Measurements from ENCODE around the gene SOST. TPM values are rescaled to one million over a fixed set of nuclear protein-coding genes. Genes with fewer than 3 reads are reported as not detected.

SOST gene
- polyA plus RNA-seq, 1 of the 3 experiments (the other 2 are of a cell fraction): not detected

GRCh38 chr17:43784628-43785101, 26.1 kb upstream of the SOST start:
- Histone ChIP-seq H3K79me2 (ENCODE audit: insufficient read depth) (no peaks in the 10 kb centered on the region), H3K4me2 (peak overlapping the region; percentile 46; the same call in 1 of the 2 replicates), H2AFZ (ENCODE audit: low read depth) (peak overlapping the region; percentile 83), H4K20me1 (ENCODE audit: insufficient read depth) (no peaks in the 10 kb centered on the region), H3K36me3 (replicated peaks in 1 of 2; ENCODE audit: control insufficient read depth in 1 of 2, insufficient read depth in 2 of 2, low read length in 1 of 2) (no peaks in the 10 kb centered on the region), H3K27ac (ENCODE audit: low read depth in 2 of 2, low read length in 1 of 2) (peak overlapping the region in 1 of 2 experiments; percentile 81; a peak in 2 of 4 replicates), H3K9ac (peak overlapping the region; percentile 46; the same call in 1 of the 2 replicates), H3K4me3 (ENCODE audit: low read depth in 2 of 2, low read length in 1 of 2) (no peak overlapping the region), H3K4me1 (ENCODE audit: control insufficient read depth in 1 of 2, insufficient read depth in 2 of 2, low read depth in 1 of 2, low read length in 1 of 2) (peaks cover 1 to 11% of the 10 kb centered on the region in 2 experiments; a peak in 2 of 4 replicates), H3K9me2 (no peaks in the 10 kb centered on the region), H3K27me3 (ENCODE audit: insufficient read depth) (no peaks in the 10 kb centered on the region), H3F3A (replicated peaks; ENCODE audit: insufficient read depth) (peaks cover 29% of the 10 kb centered on the region), H3K9me3 (no peaks in the 10 kb centered on the region)
- ChIA-PET POLR2A (no interaction called here), CTCF (no interaction called here)
- DNase-seq: no peak
- WGBS (ENCODE audit: low lambda C conversion rate): 46% methylated on average over 5 of the region's 5 CpGs
- TF ChIP-seq TAF1 (IDR thresholded peaks at IDR 0.05; ENCODE audit: borderline replicate concordance, low read depth, low read length) (no peak), RFX5 (IDR thresholded peaks at IDR 0.05; ENCODE audit: low read length) (no peak), NFIC (IDR thresholded peaks at IDR 0.05; ENCODE audit: borderline replicate concordance) (no peak), USF2 (IDR thresholded peaks at IDR 0.05; ENCODE audit: borderline replicate concordance, low read depth, low read length) (no peak), MAX (IDR thresholded peaks at IDR 0.05; ENCODE audit: low read depth) (0 out of 2 replicates have a peak, but pooled peaks have one; percentile 2), CTCF (IDR thresholded peaks at IDR 0.05) (peak; percentile 25), MXI1 (IDR thresholded peaks at IDR 0.05; ENCODE audit: low read depth, low read length) (no peak), RXRA (IDR thresholded peaks at IDR 0.05; ENCODE audit: borderline replicate concordance, low read depth) (no peak), SIN3A (IDR thresholded peaks at IDR 0.05; ENCODE audit: borderline replicate concordance, low read depth, low read length) (no peak), JUND (IDR thresholded peaks at IDR 0.05) (0 out of 2 replicates have a peak, but pooled peaks have one; percentile 4)

- Histone ChIP-seq H3K36me3 (replicated peaks in 1 of 2; ENCODE audit: control insufficient read depth in 1 of 2, insufficient read depth in 2 of 2, low read length in 1 of 2) (no peaks in the 10 kb centered on the region), H3K27me3 (ENCODE audit: insufficient read depth) (no peaks in the 10 kb centered on the region), H3K4me3 (ENCODE audit: low read depth in 2 of 2, low read length in 1 of 2) (no peak overlapping the region), H3K9ac (peak overlapping the region; percentile 46; the same call in 1 of the 2 replicates), H2AFZ (ENCODE audit: low read depth) (peak overlapping the region; percentile 83), H3K9me2 (no peaks in the 10 kb centered on the region), H3K79me2 (ENCODE audit: insufficient read depth) (no peaks in the 10 kb centered on the region), H3K4me1 (ENCODE audit: control insufficient read depth in 1 of 2, insufficient read depth in 2 of 2, low read depth in 1 of 2, low read length in 1 of 2) (peaks cover 6 to 11% of the 10 kb centered on the region in 2 experiments; a peak in 2 of 4 replicates), H3K27ac (ENCODE audit: low read depth in 2 of 2, low read length in 1 of 2) (peak overlapping the region in 1 of 2 experiments; percentile 81; a peak in 2 of 4 replicates), H3K9me3 (no peaks in the 10 kb centered on the region), H3F3A (replicated peaks; ENCODE audit: insufficient read depth) (peaks cover 29% of the 10 kb centered on the region), H3K4me2 (peak overlapping the region; percentile 46; the same call in 1 of the 2 replicates), H4K20me1 (ENCODE audit: insufficient read depth) (no peaks in the 10 kb centered on the region)
- DNase-seq: no peak
- POLR2A ChIA-PET: no interaction called here
- CTCF ChIA-PET: no interaction called here
- 14% methylated on average over 2 of the region's 2 CpGs for WGBS (ENCODE audit: low lambda C conversion rate)
- no peak for TF ChIP-seq YY1 (IDR thresholded peaks at IDR 0.05; ENCODE audit: low read depth)
- no peak for TF ChIP-seq RAD21 (IDR thresholded peaks at IDR 0.05; ENCODE audit: low read length)
- no peak for TF ChIP-seq CHD2 (IDR thresholded peaks at IDR 0.05; ENCODE audit: low read length, partially characterized antibody)
- TF ChIP-seq EP300 (IDR thresholded peaks at IDR 0.05; ENCODE audit: borderline replicate concordance in 1 of 2, low read depth in 1 of 2, low read length in 1 of 2): peak in 1 of 2 experiments; percentile 87; a peak in 2 of 4 replicates
- peak; percentile 38; the same call in 1 of the 2 replicates for TF ChIP-seq RXRA (IDR thresholded peaks at IDR 0.05; ENCODE audit: borderline replicate concordance, low read depth)
- TF ChIP-seq CTCF (IDR thresholded peaks at IDR 0.05): no peak
- TF ChIP-seq USF1 (IDR thresholded peaks at IDR 0.05; ENCODE audit: borderline replicate concordance, low read depth): 0 out of 2 replicates have a peak, but pooled peaks have one; percentile 16
- peak; percentile 88 for TF ChIP-seq JUND (IDR thresholded peaks at IDR 0.05)
- no peak for TF ChIP-seq GABPA (IDR thresholded peaks at IDR 0.05; ENCODE audit: low read depth)
- peak; percentile 94 for TF ChIP-seq PBX3 (IDR thresholded peaks at IDR 0.05)
- TF ChIP-seq EZH2phosphoT487 (IDR thresholded peaks at IDR 0.05; ENCODE audit: borderline replicate concordance, low read depth): no peak
Observed at GRCh38 chr17:43784068-43784467, 25.5 kb upstream of the SOST start.
